Prostate gland (tissue), 2 donors: ENCODE data around the gene PRKAG2. TPM values are rescaled to one million over a fixed set of nuclear protein-coding genes. Genes with fewer than 3 reads are reported as not detected.

Source experiments
- DNase-seq: peaks from one replicate; pipeline ENCODE4 v3.0.0-alpha.2; 2019; ENCODE audit warnings: low spot score
- H3K27ac ChIP-seq, 2 donors: fragments of 200-600 bp; sonication (generic); 2 replicates each; pipeline ENCODE4 v1.5.1; 2017 to 2019
- H3K27me3 ChIP-seq: fragments of 200-600 bp; sonication (generic); replicated peaks from 2 replicates; pipeline ENCODE4 v1.5.1; 2019; ENCODE audit not compliant: insufficient read depth
- H3K36me3 ChIP-seq, 2 donors: fragments of 200-600 bp; sonication (generic); 1 replicate in 1 of 2; 2 replicates in 1 of 2; pipeline versions ENCODE4 v1.5.1 to v1.8.1; 2017 to 2019
- H3K4me1 ChIP-seq: fragments of 200-600 bp; sonication (generic); replicated peaks from 2 replicates; pipeline ENCODE4 v1.5.1; 2019
- H3K4me3 ChIP-seq, 2 donors: fragments of 200-600 bp; sonication (generic); 2 replicates each; pipeline ENCODE4 v1.5.1; 2017 to 2019
- H3K9me3 ChIP-seq: fragments of 200-600 bp; sonication (generic); 2 replicates; pipeline ENCODE4 v1.5.1; 2017
- CTCF ChIP-seq, 4 experiments: fragments of 200-600 bp in 2 of 4; fragments of 450-650 bp in 2 of 4; sonication (generic) in 2 of 4; IDR thresholded peaks; 1 replicate in 3 of 4; 2 replicates in 1 of 4; pipeline ENCODE4 v1.5.1; 2016 to 2019; ENCODE audit warnings: antibody characterized with exemption in 4 of 4, mild to moderate bottlenecking in 2 of 4, moderate library complexity in 2 of 4
- POLR2A ChIP-seq: fragments of 450-650 bp; IDR thresholded peaks from one replicate; pipeline ENCODE4 v1.6.1; 2016; ENCODE audit warnings: antibody characterized with exemption, mild to moderate bottlenecking
- POLR2AphosphoS5 ChIP-seq: sonication (generic); formaldehyde crosslinking; IDR thresholded peaks from one replicate; pipeline ENCODE4 v1.6.1; 2017; ENCODE audit warnings: antibody characterized with exemption
- WGBS: methylation state at CpG from one replicate; pipeline ENCODE4 v1.1.5; 2018; 5-methylcytosine and 5-hydroxymethylcytosine counted together
- intact Hi-C: fragments of 100-400 bp; cut with DNase I; formaldehyde crosslinking; loops from one replicate; pipeline ENCODE4 v1.14.2; 2022
- total RNA-seq, 2 donors: library from RNA; depleted of rRNA; stranded (reverse); fragments of >200 nt; gene quantifications; one replicate each; pipeline ENCODE4 v1.1.0, GENCODE V29; 2016

Gene PRKAG2
- total RNA-seq, 2 donors from 2014 or later: 31.6 to 38.1 TPM

DNA sequence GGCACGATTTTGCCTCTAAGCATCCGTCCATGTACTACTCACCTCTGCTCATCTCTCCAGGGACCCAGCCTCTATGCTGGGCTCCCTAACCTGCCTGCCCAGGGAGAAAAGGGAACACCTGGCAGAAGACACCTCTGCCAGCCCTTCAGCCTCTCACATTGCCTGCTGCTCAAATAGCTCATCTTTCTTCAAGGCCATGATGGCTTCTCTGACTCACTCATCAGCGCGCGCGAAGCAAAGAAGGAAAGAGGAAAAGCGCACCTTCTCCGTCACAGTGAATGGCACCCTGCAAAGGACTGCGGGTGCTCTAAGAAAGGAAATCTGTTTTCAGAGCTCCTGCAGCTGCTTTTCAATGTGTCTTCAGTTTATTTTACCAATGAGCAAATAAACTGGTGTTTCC is 174.0 kb downstream of the PRKAG2 start:
- Histone ChIP-seq H3K27ac (no peak overlapping the region), H3K4me3 (no peak overlapping the region), H3K36me3 (no peaks in the 10 kb centered on the region), H3K9me3 (no peaks in the 10 kb centered on the region), H3K27me3 (no peaks in the 10 kb centered on the region), H3K4me1 (no peaks in the 10 kb centered on the region)
- 96% methylated on average over 9 of the region's 9 CpGs for WGBS
- intact Hi-C loops: no loop called here
- no peak for DNase-seq
- TF ChIP-seq POLR2A (no peak), POLR2AphosphoS5 (no peak), CTCF (IDR thresholded peaks at IDR 0.05) (no peak)

GRCh38 chr7:151700586-151701165 is 176.2 kb downstream of the PRKAG2 start:
- H3K27me3 ChIP-seq: no peaks in the 10 kb centered on the region
- intact Hi-C loops: no loop called here
- 87% methylated on average over 13 of the region's 13 CpGs for WGBS
- no peaks in the 10 kb centered on the region for H3K36me3 ChIP-seq
- H3K9me3 ChIP-seq: no peaks in the 10 kb centered on the region
- no peak for TF ChIP-seq CTCF (IDR thresholded peaks at IDR 0.05)
- no peak for TF ChIP-seq POLR2AphosphoS5
- no peak for TF ChIP-seq POLR2A
- H3K4me1 ChIP-seq: peaks cover 12% of the 10 kb centered on the region
- no peak for DNase-seq
- H3K27ac ChIP-seq: no peak overlapping the region
- H3K4me3 ChIP-seq: no peak overlapping the region

GRCh38 chr7:151699928-151700319 is 177.0 kb downstream of the PRKAG2 start:
- Histone ChIP-seq H3K4me3 (no peak overlapping the region), H3K36me3 (no peaks in the 10 kb centered on the region), H3K4me1 (peaks cover 12% of the 10 kb centered on the region), H3K27ac (peak overlapping the region in 1 of 2 donors; percentile 10), H3K9me3 (no peaks in the 10 kb centered on the region), H3K27me3 (no peaks in the 10 kb centered on the region)
- DNase-seq: no peak
- intact Hi-C loops: loop anchor here (5.0 kb wide), 2 partner anchors 57 to 133 kb away; no protein-coding TSS in a partner anchor
- 92% methylated on average over 10 of the region's 10 CpGs for WGBS
- TF ChIP-seq POLR2A (no peak), CTCF (IDR thresholded peaks at IDR 0.05) (no peak), POLR2AphosphoS5 (no peak)

DNA sequence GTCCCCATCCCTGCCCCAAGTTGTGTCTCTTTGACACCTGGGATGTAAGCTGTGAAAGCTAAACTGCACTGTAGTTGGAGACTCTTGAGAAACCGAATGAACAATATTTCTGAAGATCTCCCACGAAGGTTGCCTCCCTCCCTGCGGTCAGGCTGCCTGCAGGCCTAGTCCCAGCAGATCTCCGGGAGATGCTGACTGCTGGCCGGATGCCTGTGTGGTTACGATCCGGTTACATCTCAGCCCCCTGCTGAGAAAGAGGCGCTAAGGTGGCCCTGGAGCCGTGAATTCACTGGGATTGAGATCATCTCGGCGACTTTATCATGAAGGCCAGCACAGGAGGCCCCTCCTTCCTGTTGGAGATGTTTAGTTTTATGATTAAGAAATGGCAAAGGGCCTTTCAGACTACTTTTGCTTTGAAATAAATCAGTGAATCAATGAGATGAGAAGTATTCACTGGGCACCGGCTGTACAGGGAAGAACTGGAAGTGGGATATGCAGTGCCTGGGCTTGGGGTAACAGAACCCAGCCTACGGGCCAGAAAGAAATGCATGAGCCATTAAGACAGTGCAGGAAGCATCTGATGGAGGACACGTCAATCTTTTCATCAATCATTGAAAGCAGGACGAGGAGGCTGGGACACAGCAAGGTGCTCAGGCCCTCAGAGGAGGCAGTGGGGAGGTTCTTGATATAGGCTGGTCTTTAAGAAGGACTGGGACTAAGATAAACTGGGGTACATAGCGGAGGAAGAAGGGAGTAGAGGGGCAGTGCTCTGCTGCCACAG is 177.6 kb downstream of the PRKAG2 start:
- no peak overlapping the region for H3K4me3 ChIP-seq
- H3K27ac ChIP-seq: peak overlapping the region in 1 of 2 donors; percentile 10
- 61% methylated on average over 15 of the region's 16 CpGs for WGBS
- no peak for TF ChIP-seq POLR2AphosphoS5
- DNase-seq: no peak
- no peaks in the 10 kb centered on the region for H3K36me3 ChIP-seq
- peaks cover 12% of the 10 kb centered on the region for H3K4me1 ChIP-seq
- no peaks in the 10 kb centered on the region for H3K27me3 ChIP-seq
- intact Hi-C loops: loop anchor here (5.0 kb wide), 2 partner anchors 58 to 132 kb away; no protein-coding TSS in a partner anchor
- no peaks in the 10 kb centered on the region for H3K9me3 ChIP-seq

- Histone ChIP-seq H3K9me3 (no peaks in the 10 kb centered on the region), H3K27me3 (no peaks in the 10 kb centered on the region), H3K4me3 (no peak overlapping the region), H3K27ac (no peak overlapping the region), H3K36me3 (no peaks in the 10 kb centered on the region), H3K4me1 (peaks cover 12% of the 10 kb centered on the region)
- no peak for DNase-seq
- 98% methylated on average over 5 of the region's 5 CpGs for WGBS
- intact Hi-C loops: loop anchor here (5.0 kb wide), 2 partner anchors 59 to 131 kb away; no protein-coding TSS in a partner anchor
- TF ChIP-seq POLR2A: no peak
- TF ChIP-seq CTCF (IDR thresholded peaks at IDR 0.05): no peak
- TF ChIP-seq POLR2AphosphoS5: no peak
These were observed 179.0 kb downstream of the PRKAG2 start for GRCh38 chr7:151697942-151698341.
